Muscle of arm (tissue), 12 donors: ENCODE measurements around the gene DCTN2. TPM values are rescaled to one million over a fixed set of nuclear protein-coding genes. Genes with fewer than 3 reads are reported as not detected.

Experiments used
- DNase-seq: peaks from one replicate; pipeline ENCODE4 v3.0.0-alpha.2; 2013
- polyA plus RNA-seq, 12 donors: library from polyadenylated mRNA; unstranded; fragments of 120-200 nt; gene quantifications; one replicate each; pipeline ENCODE4 v1.2.1, GENCODE V29; 2013; ENCODE audit not compliant: insufficient read length in 12 of 12

The DCTN2 gene
- polyA plus RNA-seq, 12 donors = 142 to 314 (median 155) TPM; not detected in 1

DNA sequence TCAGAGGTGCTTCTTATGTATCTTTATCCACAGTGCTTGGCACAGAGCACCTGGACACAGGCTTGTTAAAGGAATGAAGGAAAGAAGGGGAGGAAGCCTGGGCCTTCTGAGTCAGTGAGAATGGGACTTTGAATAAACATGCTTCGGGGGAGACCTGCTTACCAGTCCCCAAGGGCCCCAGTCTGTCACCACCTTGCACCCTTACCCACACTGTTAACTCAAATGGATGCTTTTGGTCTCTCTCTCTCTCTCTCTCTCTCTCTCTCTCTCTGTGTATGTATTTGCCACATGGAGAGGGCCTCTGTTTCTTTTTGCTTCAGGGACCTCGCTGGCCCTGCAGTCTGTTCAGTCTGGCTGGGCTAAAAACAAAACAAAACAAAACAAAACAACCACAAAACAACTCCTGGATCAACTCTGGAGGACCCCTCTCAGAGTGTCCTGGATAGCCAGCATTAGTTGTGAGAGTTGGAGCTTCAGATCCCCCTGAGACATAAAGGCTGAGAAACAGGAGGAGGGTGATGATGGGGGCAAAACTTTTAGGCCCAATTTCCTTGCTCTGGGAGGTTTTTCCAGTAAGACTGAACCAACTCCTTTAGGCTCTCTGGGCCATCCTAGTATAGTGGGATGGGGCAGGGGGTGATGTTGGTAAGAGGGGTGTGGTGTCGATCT, 4.8 kb upstream of the DCTN2 start:
- no peak for DNase-seq

- no peak for DNase-seq
Measured at GRCh38 chr12:57550641-57551549, 3.9 kb upstream of the DCTN2 start.

- DNase-seq = no peak
Measured at GRCh38 chr12:57549909-57550640, 3.1 kb upstream of the DCTN2 start, which contains the start of gene KIF5A. Gene KIF5A, plus strand, starts transcription at chr12:57550044. Its CDS starts 228 bp downstream, at chr12:57550272.

DNA sequence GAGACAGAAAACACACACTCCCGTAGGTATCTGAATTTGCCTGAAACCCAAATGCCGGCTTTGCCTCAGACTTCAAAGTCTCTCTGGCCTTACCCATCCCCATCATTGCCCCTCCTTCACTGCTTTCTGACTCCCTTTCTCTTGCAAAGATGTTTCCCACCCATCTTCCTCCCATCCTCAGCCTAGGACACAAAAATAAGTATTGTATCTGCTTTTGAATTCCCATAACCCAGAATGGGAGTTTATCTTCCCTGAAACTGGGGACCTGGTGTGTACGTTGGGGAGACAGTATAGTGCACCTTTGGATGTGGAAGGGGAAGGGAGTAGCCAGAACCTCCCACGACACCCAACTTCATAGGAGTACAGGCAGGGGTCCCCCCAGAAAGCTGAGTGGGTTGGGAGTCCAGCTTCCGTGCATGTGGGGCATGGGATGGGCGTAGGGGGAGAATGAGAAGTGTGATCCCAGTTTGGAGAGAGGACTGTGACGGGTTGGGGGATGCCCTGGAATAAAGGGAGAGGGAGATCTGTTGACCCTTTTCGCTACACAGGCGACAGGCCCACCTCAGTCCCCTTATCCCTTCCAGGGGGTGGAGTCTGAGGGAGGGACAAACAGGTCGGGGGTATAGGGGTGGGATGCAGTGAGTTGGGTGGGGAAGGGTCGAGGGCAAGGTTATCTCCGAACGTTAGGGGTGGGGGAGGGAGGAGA, 2.4 kb upstream of the DCTN2 start:
- DNase-seq = no peak

DNA sequence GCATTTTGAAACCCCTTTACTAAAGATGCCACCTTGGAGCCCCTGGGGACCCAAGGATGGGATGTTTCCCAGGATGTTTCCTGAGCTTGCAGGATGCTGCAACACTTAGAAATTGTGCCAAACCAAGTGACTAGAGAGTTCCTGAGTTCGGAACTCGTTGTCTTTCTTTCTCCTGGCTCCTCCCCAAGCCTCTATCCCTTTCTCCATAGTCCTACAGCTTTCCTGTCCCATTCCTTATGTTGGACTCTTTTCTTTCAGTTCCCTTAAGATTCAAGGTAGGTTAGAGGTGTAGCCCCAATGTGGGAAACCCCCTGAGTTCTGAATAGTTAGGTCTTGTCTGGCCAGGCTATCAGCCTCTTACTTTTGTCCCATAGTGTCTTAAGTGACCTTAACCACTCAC, 1.5 kb upstream of the DCTN2 start:
- no peak for DNase-seq

DNA sequence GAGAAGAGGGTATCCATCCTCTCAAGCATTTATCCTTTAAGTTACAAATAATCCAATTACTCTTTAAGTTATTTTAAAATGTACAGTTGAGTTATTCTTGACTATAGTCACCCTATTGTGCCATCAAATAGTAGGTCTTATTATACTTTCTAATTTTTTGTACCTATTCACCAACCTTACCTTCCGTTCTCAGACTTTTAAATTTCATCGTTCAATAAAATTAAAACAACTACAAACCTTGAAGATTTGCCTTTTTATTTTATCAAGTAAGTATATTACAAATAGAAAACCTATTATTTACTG, 972 bp upstream of the DCTN2 start:
- DNase-seq = no peak

GRCh38 chr12:57547288-57548012, 458 bp upstream of the DCTN2 start:
- DNase-seq = no peak

GRCh38 chr12:57545809-57546437, 1.1 kb downstream of the DCTN2 start:
- no peak for DNase-seq

DNA sequence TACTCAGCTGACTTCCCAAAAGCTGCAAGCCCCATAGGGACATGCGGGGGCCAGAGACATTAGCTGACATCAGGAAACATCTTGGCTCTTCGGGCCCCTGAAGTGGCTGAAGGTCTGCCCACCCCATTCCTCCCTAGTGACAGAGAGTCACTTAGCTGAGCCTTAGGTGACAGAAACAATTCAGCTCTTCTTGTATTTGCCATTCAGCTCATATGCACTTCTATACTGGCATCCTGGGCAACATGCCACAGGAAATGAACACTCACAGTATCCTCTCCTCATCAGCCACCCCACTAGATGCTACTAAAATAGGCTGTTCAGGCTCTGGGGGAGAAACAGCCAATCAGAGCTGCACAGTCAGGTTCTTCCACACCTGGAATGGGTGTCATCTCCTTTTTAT, 3.4 kb downstream of the DCTN2 start:
- DNase-seq = no peak

DNA sequence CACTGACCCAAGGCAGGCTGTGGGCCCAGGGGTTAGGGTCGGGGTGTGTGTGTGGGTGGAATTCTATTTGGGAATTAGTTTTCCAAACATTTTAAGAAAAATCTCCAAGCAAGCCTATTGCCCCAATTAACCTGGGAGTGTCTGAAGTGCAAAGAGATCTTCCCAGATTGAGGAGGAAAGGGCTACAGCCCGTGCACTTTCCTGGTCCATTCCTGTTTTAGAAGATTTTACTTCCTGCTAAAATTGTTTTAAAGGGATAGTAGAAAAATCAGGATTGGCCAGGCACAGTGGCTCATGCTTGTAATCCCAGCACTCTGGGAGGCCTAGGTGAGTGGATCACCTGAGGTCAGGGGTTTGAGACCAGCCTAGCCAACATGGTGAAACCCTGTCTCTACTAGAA, 5.3 kb downstream of the DCTN2 start:
- DNase-seq = no peak

DNA sequence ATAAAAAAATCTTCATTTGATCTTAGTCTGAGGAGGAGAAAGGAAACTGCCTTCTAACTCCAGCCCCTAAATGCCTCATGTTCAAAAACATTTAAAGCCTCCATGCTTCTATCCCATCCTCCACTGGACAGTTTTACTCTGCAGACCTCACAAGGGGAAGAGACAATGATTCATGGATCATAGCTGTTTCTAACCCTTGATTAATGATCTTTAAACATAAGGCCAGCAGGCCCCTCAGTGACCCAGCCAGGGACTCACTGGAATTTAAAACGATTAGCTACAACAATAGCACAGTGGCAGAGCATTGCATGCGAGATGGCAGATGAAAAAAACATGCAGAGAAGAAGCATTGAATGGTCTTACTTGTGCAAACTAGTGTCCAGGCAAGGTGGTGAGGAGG, 6.0 kb downstream of the DCTN2 start:
- DNase-seq = no peak

GRCh38 chr12:57539134-57539768, 7.7 kb downstream of the DCTN2 start:
- no peak for DNase-seq

- no peak for DNase-seq
Measured at GRCh38 chr12:57536597-57536942, 10.4 kb downstream of the DCTN2 start.

GRCh38 chr12:57535764-57536596, 11.0 kb downstream of the DCTN2 start:
- no peak for DNase-seq

DNA sequence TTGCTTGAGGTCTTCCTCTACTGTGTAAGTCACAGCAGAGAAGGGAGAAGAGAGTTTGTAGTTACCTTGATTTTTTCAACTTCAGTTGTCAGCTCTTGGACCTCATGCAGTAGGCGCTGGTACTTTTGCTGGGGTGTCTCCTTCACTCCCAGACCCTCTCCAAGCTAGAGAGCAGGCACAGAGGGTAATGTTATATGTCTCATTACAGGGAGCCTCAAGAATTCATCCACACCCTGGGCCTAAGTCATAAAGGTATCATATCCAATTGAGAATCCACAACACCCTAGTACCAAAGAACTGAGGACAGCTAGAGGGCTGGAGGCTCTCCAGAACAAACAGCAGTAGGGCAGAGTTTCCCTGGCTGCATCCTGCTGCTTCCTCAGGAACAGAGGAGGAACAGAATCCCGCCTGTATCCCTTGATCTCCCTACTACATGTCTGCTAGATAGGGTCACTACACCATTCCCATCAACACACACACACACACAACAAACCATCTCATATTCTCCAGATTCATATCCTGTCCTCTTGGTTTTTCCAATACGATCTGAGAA, 11.9 kb downstream of the DCTN2 start:
- no peak for DNase-seq

- no peak for DNase-seq
Measured at GRCh38 chr12:57534250-57534649, 12.7 kb downstream of the DCTN2 start.

- DNase-seq = no peak
Measured at GRCh38 chr12:57533108-57533507, 13.9 kb downstream of the DCTN2 start.

GRCh38 chr12:57531836-57532235, 15.2 kb downstream of the DCTN2 start:
- no peak for DNase-seq
